SIG-M5 treated with dmso at 0.1 percent for 504 hours (cell line): ENCODE results near the gene THG1L.

Source experiments
- DNase-seq: peaks from one replicate; lab custom pipeline; 2025; ENCODE audit not compliant: unreplicated experiment; lab: John Stamatoyannopoulos, UW

Gene THG1L

GRCh38 chr5:157750320-157750719 lies 19.1 kb downstream of the THG1L start:
- DNase-seq, result no peak

GRCh38 chr5:157756122-157756521 lies 24.9 kb downstream of the THG1L start:
- DNase-seq, result no peak

- no peak for DNase-seq
Measured at GRCh38 chr5:157758706-157759105, 27.5 kb downstream of the THG1L start.

GRCh38 chr5:157761690-157762621 lies 30.7 kb downstream of the THG1L start:
- peak; percentile 67 for DNase-seq

GRCh38 chr5:157764531-157764930 lies 33.3 kb downstream of the THG1L start:
- DNase-seq, result no peak

- DNase-seq, result no peak
Measured at GRCh38 chr5:157766442-157766841, 35.2 kb downstream of the THG1L start.

GRCh38 chr5:157766902-157767301 lies 35.7 kb downstream of the THG1L start:
- DNase-seq, result no peak

- DNase-seq, result no peak
Measured at GRCh38 chr5:157767689-157768088, 36.5 kb downstream of the THG1L start.

GRCh38 chr5:157770665-157771064 lies 39.4 kb downstream of the THG1L start:
- no peak for DNase-seq

GRCh38 chr5:157772127-157772526 lies 40.9 kb downstream of the THG1L start:
- no peak for DNase-seq

GRCh38 chr5:157778121-157778805 lies 47.0 kb downstream of the THG1L start:
- DNase-seq, result no peak

- no peak for DNase-seq
Measured at GRCh38 chr5:157779221-157779620, 48.0 kb downstream of the THG1L start.

GRCh38 chr5:157785801-157786200 lies 54.6 kb downstream of the THG1L start:
- no peak for DNase-seq
